Measurements from ENCODE around the gene KCNJ4. TPM values are rescaled to one million over a fixed set of nuclear protein-coding genes. Genes with fewer than 3 reads are reported as not detected.

Gene KCNJ4
- total RNA-seq, 1 experiment from 2014 or later = 1.1 TPM

- no peak for DNase-seq (ENCODE audit: low read depth)
Measured at GRCh38 chr22:38453066-38453672, 1.8 kb downstream of the KCNJ4 start.

- DNase-seq (ENCODE audit: low read depth) = peak; percentile 42
Measured at GRCh38 chr22:38452373-38453065, 2.5 kb downstream of the KCNJ4 start.

- DNase-seq (ENCODE audit: low read depth) = no peak
Measured at GRCh38 chr22:38451864-38452263, 3.1 kb downstream of the KCNJ4 start.

- DNase-seq (ENCODE audit: low read depth) = no peak
Measured at GRCh38 chr22:38451404-38451803, 3.6 kb downstream of the KCNJ4 start.

- no peak for DNase-seq (ENCODE audit: low read depth)
Measured at GRCh38 chr22:38450234-38450797, 4.7 kb downstream of the KCNJ4 start.

GRCh38 chr22:38449776-38450175 is 5.2 kb downstream of the KCNJ4 start:
- no peak for DNase-seq (ENCODE audit: low read depth)

- DNase-seq (ENCODE audit: low read depth) = no peak
Measured at GRCh38 chr22:38448945-38449745, 5.9 kb downstream of the KCNJ4 start.

GRCh38 chr22:38446018-38446601 is 8.9 kb downstream of the KCNJ4 start:
- no peak for DNase-seq (ENCODE audit: low read depth)

- DNase-seq (ENCODE audit: low read depth) = no peak
Measured at GRCh38 chr22:38444783-38445182, 10.2 kb downstream of the KCNJ4 start.

- no peak for DNase-seq (ENCODE audit: low read depth)
Measured at GRCh38 chr22:38443628-38444521, 11.1 kb downstream of the KCNJ4 start.

GRCh38 chr22:38442967-38443627 is 11.9 kb downstream of the KCNJ4 start:
- no peak for DNase-seq (ENCODE audit: low read depth)

- no peak for DNase-seq (ENCODE audit: low read depth)
Measured at GRCh38 chr22:38441620-38442287, 13.2 kb downstream of the KCNJ4 start.

- no peak for DNase-seq (ENCODE audit: low read depth)
Measured at GRCh38 chr22:38440747-38441350, 14.2 kb downstream of the KCNJ4 start.

- peak; percentile 52 for DNase-seq (ENCODE audit: low read depth)
Measured at GRCh38 chr22:38437416-38437815, 17.6 kb downstream of the KCNJ4 start.

- no peak for DNase-seq (ENCODE audit: low read depth)
Measured at GRCh38 chr22:38436629-38437395, 18.2 kb downstream of the KCNJ4 start.

GRCh38 chr22:38435965-38436364 is 19.0 kb downstream of the KCNJ4 start:
- no peak for DNase-seq (ENCODE audit: low read depth)

- no peak for DNase-seq (ENCODE audit: low read depth)
Measured at GRCh38 chr22:38435010-38435409, 20.0 kb downstream of the KCNJ4 start.

GRCh38 chr22:38433871-38434270 is 21.1 kb downstream of the KCNJ4 start:
- no peak for DNase-seq (ENCODE audit: low read depth)

GRCh38 chr22:38432264-38432663 is 22.7 kb downstream of the KCNJ4 start:
- peak; percentile 65 for DNase-seq (ENCODE audit: low read depth)
